ENCODE results near the gene SORCS2.

DNA sequence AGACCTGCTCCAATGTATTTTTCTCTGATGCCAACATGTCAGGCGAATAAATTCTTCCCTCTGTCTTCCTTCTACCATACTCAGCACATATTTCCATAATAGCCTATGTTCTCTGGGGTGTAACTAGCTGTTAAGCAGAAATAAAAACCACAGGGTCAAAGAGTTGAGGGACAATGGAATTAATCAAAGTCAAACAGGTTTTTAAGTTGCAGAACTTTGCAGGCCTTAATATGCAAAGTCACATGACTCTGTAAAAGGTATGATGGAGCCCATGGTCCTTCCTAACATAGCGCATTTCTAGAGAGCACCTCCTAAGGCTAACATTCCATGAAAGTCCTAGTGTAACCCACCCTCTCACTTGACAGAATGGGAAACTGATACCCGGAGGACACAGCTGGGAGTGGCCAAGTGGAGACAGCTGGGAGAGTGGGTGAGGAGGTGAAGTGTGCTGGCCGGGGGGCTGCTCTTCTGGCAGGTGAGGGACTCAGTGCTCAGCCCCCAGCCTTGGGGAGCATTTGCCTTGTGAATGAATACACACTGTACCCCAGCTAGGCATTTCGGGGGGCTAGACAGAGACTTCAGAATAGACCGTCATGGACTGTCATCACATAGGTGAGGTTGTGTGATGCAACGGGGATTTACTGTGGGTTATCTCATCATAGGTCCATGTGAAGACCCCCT is 8.4 kb upstream of the SORCS2 start:
- TF ChIP-seq, protein P1, sequence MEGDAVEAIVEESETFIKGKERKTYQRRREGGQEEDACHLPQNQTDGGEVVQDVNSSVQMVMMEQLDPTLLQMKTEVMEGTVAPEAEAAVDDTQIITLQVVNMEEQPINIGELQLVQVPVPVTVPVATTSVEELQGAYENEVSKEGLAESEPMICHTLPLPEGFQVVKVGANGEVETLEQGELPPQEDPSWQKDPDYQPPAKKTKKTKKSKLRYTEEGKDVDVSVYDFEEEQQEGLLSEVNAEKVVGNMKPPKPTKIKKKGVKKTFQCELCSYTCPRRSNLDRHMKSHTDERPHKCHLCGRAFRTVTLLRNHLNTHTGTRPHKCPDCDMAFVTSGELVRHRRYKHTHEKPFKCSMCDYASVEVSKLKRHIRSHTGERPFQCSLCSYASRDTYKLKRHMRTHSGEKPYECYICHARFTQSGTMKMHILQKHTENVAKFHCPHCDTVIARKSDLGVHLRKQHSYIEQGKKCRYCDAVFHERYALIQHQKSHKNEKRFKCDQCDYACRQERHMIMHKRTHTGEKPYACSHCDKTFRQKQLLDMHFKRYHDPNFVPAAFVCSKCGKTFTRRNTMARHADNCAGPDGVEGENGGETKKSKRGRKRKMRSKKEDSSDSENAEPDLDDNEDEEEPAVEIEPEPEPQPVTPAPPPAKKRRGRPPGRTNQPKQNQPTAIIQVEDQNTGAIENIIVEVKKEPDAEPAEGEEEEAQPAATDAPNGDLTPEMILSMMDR (conservative IDR thresholded peaks at IDR 0.05; ENCODE audit: low read depth, low read length) = no peak
- TF ChIP-seq EZH2phosphoT487 (IDR thresholded peaks at IDR 0.05; ENCODE audit: borderline replicate concordance, low read length) (no peak), EZH2 (IDR thresholded peaks at IDR 0.05; ENCODE audit: low read length, unreplicated experiment) (no peak)

All from PC-3 (cell line).